PC-3 (cell line): ENCODE measurements around the gene PLEKHM2. TPM values are rescaled to one million over a fixed set of nuclear protein-coding genes. Genes with fewer than 3 reads are reported as not detected.

Experiments used
- ATAC-seq: fragments of 200-7000 bp; cut with Tn5 transposase; 2 replicates; pipeline ENCODE4 v1.9.1; 2020; ENCODE audit warnings: mild to moderate bottlenecking, moderate library complexity
- BruUV-seq: library from RNA; stranded (reverse); fragments of 400-500 nt; replicated peaks from 2 replicates; lab custom pipeline; 2021; lab: Mats Ljungman, UMichigan
- CTCF ChIA-PET: fragments of 300-600 bp; sonication (Branson Sonifier 250); formaldehyde crosslinking; loops from one replicate; lab custom pipeline; 2022; ENCODE audit warnings: antibody characterized with exemption; lab: Charles Lee
- POLR2A ChIA-PET: fragments of 300-600 bp; sonication (Branson Sonifier 250); formaldehyde crosslinking; loops from one replicate; lab custom pipeline; 2022; ENCODE audit warnings: antibody characterized with exemption; ENCODE audit not compliant: unreplicated experiment; lab: Charles Lee
- DNase-seq: peaks from one replicate; pipeline ENCODE4 v3.0.0-alpha.2; 2015
- H2AFZ ChIP-seq: fragments of 300-600 bp; sonication (generic); 2 replicates; pipeline ENCODE4 v1.6.0; 2016; ENCODE audit warnings: antibody characterized with exemption, low read length
- H3F3A ChIP-seq: fragments of 300-600 bp; sonication (generic); one replicate; pipeline ENCODE4 v1.6.0; 2017; ENCODE audit warnings: antibody characterized with exemption, low read length, control low read depth, mild to moderate bottlenecking; ENCODE audit not compliant: unreplicated experiment
- H3K27ac ChIP-seq: fragments of 300-600 bp; sonication (generic); 2 replicates; pipeline ENCODE4 v1.5.1; 2016; ENCODE audit warnings: mild to moderate bottlenecking, low read length
- H3K27me3 ChIP-seq: fragments of 300-600 bp; sonication (generic); 2 replicates; pipeline ENCODE4 v1.6.1; 2016; ENCODE audit warnings: low read length, mixed read lengths
- H3K36me3 ChIP-seq: fragments of 300-600 bp; sonication (generic); 2 replicates; pipeline ENCODE4 v1.6.1; 2016; ENCODE audit warnings: low read depth, mixed run types, low read length, mixed read lengths
- H3K4me1 ChIP-seq: fragments of 300-600 bp; sonication (generic); 2 replicates; pipeline ENCODE4 v1.5.1; 2016; ENCODE audit warnings: low read length; ENCODE audit not compliant: insufficient read depth
- H3K4me2 ChIP-seq: fragments of 300-600 bp; sonication (generic); 2 replicates; pipeline ENCODE4 v1.6.0; 2016; ENCODE audit warnings: low read length
- H3K4me3 ChIP-seq: fragments of 300-600 bp; sonication (generic); 2 replicates; pipeline ENCODE4 v1.5.1; 2016; ENCODE audit warnings: mild to moderate bottlenecking, low read length, mixed read lengths
- H3K79me2 ChIP-seq: fragments of 300-600 bp; sonication (generic); 2 replicates; pipeline ENCODE4 v1.6.1; 2017; ENCODE audit warnings: low read length, mixed read lengths
- H3K9ac ChIP-seq: fragments of 300-600 bp; sonication (generic); 2 replicates; pipeline ENCODE4 v1.6.0; 2016; ENCODE audit warnings: mild to moderate bottlenecking, low read length
- H3K9me2 ChIP-seq: fragments of 300-600 bp; sonication (generic); replicated peaks from 2 replicates; pipeline ENCODE4 v1.6.1; 2016; ENCODE audit warnings: mixed run types, low read length, mixed read lengths
- H3K9me3 ChIP-seq: fragments of 300-600 bp; sonication (generic); 2 replicates; pipeline ENCODE4 v1.6.1; 2016; ENCODE audit warnings: low read length, mixed read lengths
- H4K20me1 ChIP-seq: fragments of 300-600 bp; sonication (generic); 2 replicates; pipeline ENCODE4 v1.6.1; 2016; ENCODE audit warnings: low read length, mixed read lengths
- EZH2 ChIP-seq: fragments of 300-600 bp; sonication (generic); IDR thresholded peaks from one replicate; pipeline ENCODE4 v1.6.1; 2017; ENCODE audit warnings: antibody characterized with exemption, mild to moderate bottlenecking, low read length; ENCODE audit not compliant: unreplicated experiment
- EZH2phosphoT487 ChIP-seq: fragments of 300-600 bp; sonication (generic); IDR thresholded peaks from 2 replicates; pipeline ENCODE4 v1.6.1; 2018; ENCODE audit warnings: mild to moderate bottlenecking, antibody characterized with exemption, low read length, borderline replicate concordance
- intact Hi-C: fragments of 100-400 bp; cut with micrococcal nuclease; formaldehyde crosslinking; loops from 2 replicates; pipeline ENCODE4 v1.9.0; 2023
- total RNA-seq: library from RNA; depleted of rRNA; stranded (reverse); fragments of >200 nt; gene quantifications from 2 replicates; pipeline ENCODE4 v1.2.3, GENCODE V29; 2014
- TF ChIP-seq, protein P1 (sequence below): fragments of 300-600 bp; sonication (generic); conservative IDR thresholded peaks from 2 replicates; pipeline ENCODE4 v1.5.1; 2017; ENCODE audit warnings: antibody characterized with exemption, low read depth, mild to moderate bottlenecking, low read length

The PLEKHM2 gene
- total RNA-seq, 1 experiment from 2014 or later = 31.3 TPM

GRCh38 chr1:15765495-15766194, 81.5 kb downstream of the PLEKHM2 start:
- H3K4me3 ChIP-seq = no peak overlapping the region
- H2AFZ ChIP-seq = peak overlapping the region; percentile 35; the same call in 1 of the 2 replicates
- TF ChIP-seq, protein P1, sequence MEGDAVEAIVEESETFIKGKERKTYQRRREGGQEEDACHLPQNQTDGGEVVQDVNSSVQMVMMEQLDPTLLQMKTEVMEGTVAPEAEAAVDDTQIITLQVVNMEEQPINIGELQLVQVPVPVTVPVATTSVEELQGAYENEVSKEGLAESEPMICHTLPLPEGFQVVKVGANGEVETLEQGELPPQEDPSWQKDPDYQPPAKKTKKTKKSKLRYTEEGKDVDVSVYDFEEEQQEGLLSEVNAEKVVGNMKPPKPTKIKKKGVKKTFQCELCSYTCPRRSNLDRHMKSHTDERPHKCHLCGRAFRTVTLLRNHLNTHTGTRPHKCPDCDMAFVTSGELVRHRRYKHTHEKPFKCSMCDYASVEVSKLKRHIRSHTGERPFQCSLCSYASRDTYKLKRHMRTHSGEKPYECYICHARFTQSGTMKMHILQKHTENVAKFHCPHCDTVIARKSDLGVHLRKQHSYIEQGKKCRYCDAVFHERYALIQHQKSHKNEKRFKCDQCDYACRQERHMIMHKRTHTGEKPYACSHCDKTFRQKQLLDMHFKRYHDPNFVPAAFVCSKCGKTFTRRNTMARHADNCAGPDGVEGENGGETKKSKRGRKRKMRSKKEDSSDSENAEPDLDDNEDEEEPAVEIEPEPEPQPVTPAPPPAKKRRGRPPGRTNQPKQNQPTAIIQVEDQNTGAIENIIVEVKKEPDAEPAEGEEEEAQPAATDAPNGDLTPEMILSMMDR = no peak
- TF ChIP-seq EZH2phosphoT487 (no peak), EZH2 (no peak)
- H3K79me2 ChIP-seq = peaks cover 31% of the 10 kb centered on the region
- H3K9me3 ChIP-seq = no peaks in the 10 kb centered on the region
- peak overlapping the region; percentile 40; the same call in 1 of the 2 replicates for H3K9ac ChIP-seq
- peak overlapping the region; percentile 54 for H3K4me2 ChIP-seq
- peaks cover 19% of the 10 kb centered on the region for H3K36me3 ChIP-seq
- no peaks in the 10 kb centered on the region for H3K9me2 ChIP-seq
- CTCF ChIA-PET = interaction anchor here (0.7 kb wide), 1 partner anchor 173 kb away, joined by 4 read pairs; no protein-coding TSS in a partner anchor
- BruUV-seq = no TSS peak
- POLR2A ChIA-PET = interaction anchor here (0.6 to 0.7 kb wide), 2 partner anchors 30 to 161 kb away, joined by 4 to 13 read pairs; no protein-coding TSS in a partner anchor
- peak overlapping the region; percentile 81 for H3K27ac ChIP-seq
- H3F3A ChIP-seq = no peaks in the 10 kb centered on the region
- intact Hi-C loops = no loop called here
- DNase-seq = peak; percentile 95
- no peaks in the 10 kb centered on the region for H4K20me1 ChIP-seq
- H3K27me3 ChIP-seq = no peaks in the 10 kb centered on the region
- H3K4me1 ChIP-seq = peaks cover 29% of the 10 kb centered on the region
- ATAC-seq = peak; percentile 98

DNA sequence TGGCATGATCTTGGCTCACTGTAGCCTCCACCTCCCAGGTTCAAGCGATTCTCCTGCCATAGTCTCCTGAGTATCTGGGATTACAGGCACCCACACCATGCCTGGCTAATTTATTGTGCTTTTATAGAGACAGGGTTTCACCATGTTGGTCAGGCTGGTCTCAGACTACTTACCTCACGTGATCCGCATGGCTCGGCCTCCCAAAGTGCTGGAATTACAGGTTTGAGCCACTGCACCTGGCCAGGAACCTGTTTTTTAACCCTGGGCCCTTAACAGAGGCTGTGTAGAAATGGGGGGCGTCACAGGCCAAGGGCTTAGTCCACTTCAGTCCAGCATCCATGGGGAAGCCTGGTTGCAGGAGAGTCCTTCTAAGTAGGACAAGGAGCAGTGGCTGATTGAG, 83.8 kb downstream of the PLEKHM2 start:
- Histone ChIP-seq H3K9ac (no peak overlapping the region), H3K36me3 (peaks cover 27% of the 10 kb centered on the region), H3K27ac (no peak overlapping the region), H4K20me1 (no peaks in the 10 kb centered on the region), H3F3A (no peaks in the 10 kb centered on the region), H3K4me3 (no peak overlapping the region), H3K9me2 (no peaks in the 10 kb centered on the region), H3K27me3 (no peaks in the 10 kb centered on the region), H3K9me3 (no peaks in the 10 kb centered on the region), H2AFZ (no peak overlapping the region), H3K4me2 (no peak overlapping the region), H3K4me1 (peaks cover 20% of the 10 kb centered on the region), H3K79me2 (peaks cover 8% of the 10 kb centered on the region)
- no peak for DNase-seq
- ChIA-PET CTCF (no interaction called here), POLR2A (no interaction called here)
- no peak for ATAC-seq
- TF ChIP-seq EZH2phosphoT487 (no peak), EZH2 (no peak)
- TF ChIP-seq, protein P1 = no peak
- intact Hi-C loops = no loop called here
- BruUV-seq = no TSS peak

- Histone ChIP-seq H3F3A (no peaks in the 10 kb centered on the region), H3K36me3 (peaks cover 27% of the 10 kb centered on the region), H3K79me2 (peaks cover 8% of the 10 kb centered on the region; the same call in 1 of the 2 replicates), H2AFZ (no peak overlapping the region), H3K4me2 (no peak overlapping the region), H3K27me3 (no peaks in the 10 kb centered on the region), H3K9ac (no peak overlapping the region), H4K20me1 (no peaks in the 10 kb centered on the region), H3K4me3 (no peak overlapping the region), H3K9me3 (no peaks in the 10 kb centered on the region), H3K9me2 (no peaks in the 10 kb centered on the region), H3K27ac (no peak overlapping the region), H3K4me1 (peaks cover 20% of the 10 kb centered on the region)
- TF ChIP-seq EZH2phosphoT487 (no peak), EZH2 (no peak)
- TF ChIP-seq, protein P1 = no peak
- ChIA-PET POLR2A (no interaction called here), CTCF (no interaction called here)
- no peak for ATAC-seq
- no peak for DNase-seq
- intact Hi-C loops = no loop called here
- BruUV-seq = no TSS peak
These were observed 84.3 kb downstream of the PLEKHM2 start for GRCh38 chr1:15768388-15768787.
